Tongue (tissue), 2 donors: ENCODE data around the gene LPP. TPM values are rescaled to one million over a fixed set of nuclear protein-coding genes. Genes with fewer than 3 reads are reported as not detected.
"Not testable (repeated sequence)": the region's sequence is repeated elsewhere in the genome, so short reads cannot be mapped to it uniquely, and the experiment has no call there.

Experiments used
- DNase-seq: peaks from one replicate; pipeline ENCODE4 v3.0.0-alpha.2; 2015
- total RNA-seq: library from RNA; depleted of rRNA; stranded (reverse); fragments of >200 nt; gene quantifications from one replicate; pipeline ENCODE4 v1.2.3, GENCODE V29; 2014

The LPP gene
- total RNA-seq, 1 donor from 2014 or later = 59.4 TPM

DNA sequence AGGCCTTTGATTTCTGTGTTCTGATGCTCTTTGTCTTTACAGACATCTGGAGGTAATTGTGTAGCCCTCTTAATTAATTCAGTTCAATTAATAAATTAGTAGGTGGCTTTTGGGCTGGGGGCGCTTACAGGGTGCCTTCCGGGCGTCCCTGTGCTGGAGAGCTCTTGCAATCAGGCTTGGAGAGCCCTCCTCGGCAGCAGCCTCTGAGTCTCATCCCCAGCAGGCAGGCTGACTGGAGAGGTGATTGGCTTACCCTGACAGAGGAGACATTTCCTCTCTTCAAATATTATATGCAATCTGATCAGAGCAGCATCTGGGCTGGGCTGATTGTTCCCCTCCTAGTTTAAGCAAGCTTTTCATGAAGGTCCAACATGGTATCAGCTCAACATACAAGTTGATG lies 250.7 kb downstream of the LPP start:
- no peak for DNase-seq

DNA sequence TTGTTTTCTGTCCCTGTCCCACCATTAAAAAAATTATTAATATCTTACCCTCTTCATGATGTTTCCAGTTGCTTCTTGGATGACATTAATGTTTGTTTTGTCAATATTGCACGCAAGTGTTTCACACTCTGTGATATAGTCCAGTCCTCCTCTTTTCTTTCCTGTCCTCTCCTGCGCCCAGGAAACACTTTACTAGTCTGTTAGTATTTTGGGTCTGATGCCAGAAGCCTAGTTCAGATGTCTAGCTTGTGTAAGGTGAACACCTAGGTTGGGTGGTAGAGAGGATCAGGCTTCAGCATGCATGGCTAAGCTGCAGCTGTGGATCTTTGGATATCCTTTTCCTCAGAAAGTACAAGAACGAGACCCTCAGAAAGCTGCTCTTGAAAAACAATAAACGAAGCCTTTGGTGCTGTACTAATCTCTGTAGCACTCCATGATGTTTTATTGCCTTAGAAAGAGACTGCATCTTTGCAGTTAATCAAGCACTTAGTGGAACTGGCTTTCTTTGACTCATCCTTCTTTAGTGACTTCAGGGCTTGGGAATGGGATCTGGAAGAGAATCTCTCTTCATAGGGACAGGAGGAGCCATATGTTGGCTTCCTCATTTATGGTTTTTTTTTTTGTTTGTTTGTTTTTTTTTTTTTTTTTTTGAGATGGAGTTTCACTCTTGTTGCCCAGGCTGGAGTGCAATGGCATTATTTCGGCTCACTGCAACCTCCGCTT lies 253.4 kb downstream of the LPP start:
- no peak for DNase-seq

GRCh38 chr3:188408831-188409230 lies 254.9 kb downstream of the LPP start:
- no peak for DNase-seq

DNA sequence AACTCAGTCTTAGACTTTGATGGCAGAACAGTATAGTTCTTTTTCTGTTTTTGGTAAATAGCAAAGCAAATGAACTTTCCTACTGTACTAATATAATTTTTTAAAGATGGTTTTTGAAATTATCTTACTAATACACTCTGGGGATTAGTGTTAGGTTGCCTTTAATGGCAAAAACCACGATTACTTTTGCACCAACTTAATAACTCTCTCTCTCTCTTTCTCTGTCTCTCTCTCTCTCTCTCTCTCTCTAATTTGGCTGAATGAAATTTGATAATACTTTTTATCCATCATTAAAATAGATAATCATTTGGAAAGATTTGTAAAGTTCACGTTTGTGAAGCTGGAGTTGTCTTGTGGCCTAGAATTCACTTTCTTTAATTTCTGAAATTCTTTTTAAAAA lies 257.8 kb downstream of the LPP start:
- no peak for DNase-seq

DNA sequence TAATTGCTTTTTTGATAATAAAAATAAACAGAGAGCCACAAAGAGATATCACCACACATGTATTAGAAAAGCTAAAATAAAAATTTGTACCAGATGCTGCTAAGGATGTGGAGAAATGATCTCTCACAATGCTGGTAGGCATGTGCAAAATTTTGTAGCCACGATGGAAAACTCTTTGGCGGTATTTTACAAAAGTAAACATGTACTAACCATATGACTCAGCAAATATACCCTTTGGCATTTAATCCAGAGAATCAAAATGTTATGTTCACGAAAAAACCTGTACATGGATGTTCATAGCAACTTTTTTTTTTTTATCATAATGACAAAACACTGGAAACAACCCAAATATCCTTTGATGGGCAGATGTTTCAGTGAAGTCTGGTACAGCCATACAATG lies 261.2 kb downstream of the LPP start:
- DNase-seq = no peak

GRCh38 chr3:188416041-188416440 lies 262.1 kb downstream of the LPP start:
- DNase-seq = no peak

DNA sequence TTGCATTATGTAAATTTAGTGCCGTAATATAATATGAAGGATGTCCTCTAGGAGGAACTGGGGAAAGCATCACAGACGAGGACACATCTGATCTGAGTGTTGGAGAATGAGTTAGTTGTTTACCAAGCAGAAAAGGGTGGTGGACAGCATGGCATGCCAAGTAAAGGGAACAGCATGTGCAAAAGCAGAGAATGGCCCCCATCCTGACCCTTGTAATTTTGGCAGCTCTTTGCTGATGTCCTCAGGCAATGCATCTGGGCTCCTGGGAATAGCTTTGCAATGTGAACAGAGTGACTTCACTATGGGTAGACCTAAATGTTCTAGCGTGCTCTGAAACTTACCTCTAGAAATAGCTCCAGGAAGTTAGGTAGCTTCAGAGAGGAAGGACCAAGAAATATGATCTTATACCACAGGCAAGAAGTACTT lies 263.3 kb downstream of the LPP start:
- no peak for DNase-seq

DNA sequence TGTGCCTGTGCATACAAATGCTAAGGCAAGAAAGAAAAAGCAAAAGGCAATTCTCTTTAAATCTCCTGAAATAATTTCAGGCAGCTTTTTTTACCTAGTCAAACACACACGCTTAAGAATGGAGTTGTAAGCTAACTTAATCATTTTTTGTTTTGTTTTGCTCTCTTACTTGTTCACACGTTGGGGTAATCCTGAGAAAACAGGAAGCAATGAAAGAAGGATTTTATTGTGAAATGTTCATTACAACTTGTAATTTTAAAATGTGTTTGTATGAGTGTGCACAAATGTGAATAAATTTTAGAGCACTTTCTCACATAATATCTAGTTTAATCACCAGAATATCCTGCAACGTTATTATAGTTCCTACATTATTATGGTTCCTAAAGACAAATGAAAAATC lies 263.8 kb downstream of the LPP start:
- no peak for DNase-seq

DNA sequence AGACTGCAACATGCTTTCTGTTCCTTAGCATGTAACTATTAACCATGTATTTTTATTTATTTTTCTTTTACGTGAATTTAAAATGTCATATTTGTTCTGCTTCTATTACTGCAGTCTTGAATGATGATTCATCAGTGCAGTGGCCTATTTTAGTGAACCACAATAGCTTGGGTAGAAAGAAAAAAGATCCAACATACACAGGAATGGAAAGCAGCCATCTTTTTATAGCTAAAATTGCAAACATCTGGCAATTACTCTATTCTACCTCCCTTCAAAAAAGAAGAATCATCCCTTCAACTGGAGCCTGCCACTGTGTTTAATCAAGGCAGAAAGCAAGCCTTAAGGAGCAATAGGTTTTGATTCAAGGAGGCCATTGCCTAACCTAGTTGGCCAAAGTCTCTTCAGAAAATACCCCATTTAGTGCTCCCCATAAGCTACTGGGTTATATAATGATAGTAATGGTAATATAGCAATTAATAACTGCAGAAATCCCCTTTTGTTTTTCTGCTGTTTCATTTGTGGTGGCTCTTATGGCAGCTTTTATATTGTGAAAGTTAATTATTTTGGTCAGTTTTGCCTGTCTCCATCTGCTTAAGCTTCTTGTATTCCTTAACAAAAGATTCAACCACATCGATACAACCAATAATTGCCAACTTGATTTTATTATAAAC lies 267.3 kb downstream of the LPP start:
- DNase-seq = peak; percentile 38

GRCh38 chr3:188421836-188422540 lies 268.0 kb downstream of the LPP start:
- no peak for DNase-seq

GRCh38 chr3:188427981-188428380 lies 274.0 kb downstream of the LPP start:
- not testable (repeated sequence) for DNase-seq

DNA sequence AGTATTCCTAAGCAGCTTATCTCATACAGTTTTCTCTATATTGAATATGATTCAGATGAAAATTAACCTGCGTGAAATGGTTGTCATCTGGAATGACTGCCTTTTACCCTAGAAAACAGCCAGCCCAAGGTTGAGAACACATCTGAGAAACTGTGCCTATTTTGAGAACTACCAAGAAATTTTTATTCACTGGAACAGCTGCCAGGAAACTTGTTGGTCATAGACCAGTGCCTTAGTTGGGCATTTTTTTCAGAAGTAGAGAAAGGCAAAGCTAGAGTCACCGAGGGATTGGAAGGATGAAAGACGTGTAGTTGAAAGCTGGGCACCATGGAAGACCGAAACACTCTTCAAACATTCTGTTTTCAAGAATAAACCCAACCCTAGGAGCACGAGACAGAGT lies 277.1 kb downstream of the LPP start:
- DNase-seq = no peak

GRCh38 chr3:188431553-188431952 lies 277.6 kb downstream of the LPP start:
- no peak for DNase-seq

DNA sequence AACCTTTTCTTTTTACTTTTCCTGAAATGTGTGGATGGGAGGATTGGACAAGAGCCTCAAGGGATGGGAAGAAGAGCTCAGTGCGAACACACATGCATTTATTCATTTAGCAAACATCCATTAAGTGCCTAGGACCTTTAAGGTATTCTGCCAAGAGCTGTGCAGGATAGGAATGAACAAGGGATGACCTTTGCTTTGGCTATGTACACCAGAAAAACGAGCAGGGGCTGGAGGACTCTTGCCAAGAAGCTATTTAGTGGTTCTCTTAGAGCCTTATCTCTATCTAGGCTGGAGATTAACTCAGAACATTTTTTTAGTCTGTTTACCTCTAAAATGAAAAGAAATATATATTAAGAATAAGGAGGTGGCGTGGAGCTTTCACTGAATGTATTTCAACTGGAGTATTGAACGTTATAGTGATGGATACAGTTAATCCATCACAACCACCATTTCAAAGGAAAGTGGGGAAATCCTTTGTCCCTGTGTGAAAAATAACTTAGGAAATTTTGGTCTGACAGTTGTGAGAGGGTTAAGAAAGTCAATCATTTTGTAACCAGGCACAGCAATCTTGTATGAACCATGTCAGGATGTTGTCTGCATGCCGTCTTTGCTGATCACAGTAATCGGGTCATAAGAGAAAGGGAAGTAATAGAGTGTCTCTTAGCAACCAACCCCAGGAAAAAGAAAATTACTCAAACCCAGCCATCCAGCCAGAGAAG lies 279.0 kb downstream of the LPP start:
- DNase-seq = no peak

DNA sequence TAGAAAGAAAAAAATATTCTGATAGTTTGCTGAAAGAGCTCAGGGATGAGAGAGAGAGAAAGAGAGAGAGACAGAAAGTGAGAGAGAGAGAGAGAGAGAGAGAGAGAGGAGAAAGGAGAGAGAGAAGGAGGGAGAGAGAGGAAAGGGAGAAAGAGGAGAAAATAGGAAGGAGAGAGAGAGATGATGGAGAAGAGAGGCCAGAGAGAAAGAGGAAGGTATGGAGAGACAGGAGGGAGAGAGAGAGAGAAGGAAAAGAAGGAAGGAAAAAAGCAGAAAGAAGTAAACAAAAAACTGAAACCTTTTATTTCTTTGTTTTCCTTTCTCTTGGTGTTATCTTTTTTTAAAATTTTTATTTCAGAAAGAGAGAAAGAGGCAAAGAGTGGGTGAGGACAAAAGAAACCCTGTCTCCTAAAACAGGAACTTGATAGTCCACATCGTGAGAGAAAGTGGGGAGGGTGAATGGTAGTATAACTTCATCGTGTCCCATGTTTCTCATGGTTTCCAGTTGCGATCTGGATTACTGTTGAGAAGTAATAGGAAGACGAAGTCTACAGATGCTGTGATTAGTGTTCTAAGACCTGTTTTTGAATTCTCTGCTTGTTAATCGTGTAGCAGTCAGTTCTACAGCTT lies 279.7 kb downstream of the LPP start:
- DNase-seq = no peak

DNA sequence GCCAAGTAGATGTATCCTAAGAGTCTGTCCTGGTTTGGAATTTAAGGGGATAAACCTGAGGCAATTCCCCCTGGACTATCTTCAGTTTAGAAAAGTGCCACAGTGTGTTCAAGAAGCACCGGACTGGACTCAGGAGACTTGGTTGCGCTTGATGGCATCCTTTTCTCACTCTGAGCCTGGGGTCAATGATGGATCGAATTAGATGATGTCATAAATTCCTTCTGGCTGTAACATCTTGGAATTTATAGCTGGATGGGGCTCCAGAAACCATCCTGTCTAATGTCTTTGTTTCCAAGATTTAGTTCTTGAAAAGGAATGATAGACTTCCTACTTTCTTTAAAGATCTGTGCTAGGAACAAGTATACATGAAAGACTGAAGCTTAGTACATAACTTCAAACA lies 280.6 kb downstream of the LPP start:
- no peak for DNase-seq

- no peak for DNase-seq
These were observed 281.3 kb downstream of the LPP start for GRCh38 chr3:188435266-188435665.

- DNase-seq = no peak
These were observed 284.0 kb downstream of the LPP start for GRCh38 chr3:188437926-188438325.

DNA sequence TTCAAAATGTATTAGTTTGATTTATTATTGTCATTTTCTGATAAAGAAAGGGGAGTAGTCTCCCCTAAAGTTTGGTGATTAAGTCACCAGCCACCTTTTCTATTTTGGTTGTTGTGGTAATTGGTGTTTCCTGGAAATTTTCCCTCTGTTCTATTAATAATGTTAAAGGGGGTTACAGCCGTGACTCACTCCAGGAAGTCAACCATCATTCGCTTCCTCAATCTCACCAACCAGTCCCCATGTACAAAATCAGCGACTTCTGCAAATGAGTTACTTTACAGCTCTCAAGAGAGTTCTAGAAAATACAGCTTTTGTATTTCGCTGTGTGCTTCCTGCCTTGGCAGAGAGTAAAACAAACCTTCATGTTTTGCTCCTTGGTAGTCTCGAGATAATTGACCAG lies 285.1 kb downstream of the LPP start:
- DNase-seq = no peak

GRCh38 chr3:188440340-188440972 lies 286.5 kb downstream of the LPP start:
- no peak for DNase-seq

DNA sequence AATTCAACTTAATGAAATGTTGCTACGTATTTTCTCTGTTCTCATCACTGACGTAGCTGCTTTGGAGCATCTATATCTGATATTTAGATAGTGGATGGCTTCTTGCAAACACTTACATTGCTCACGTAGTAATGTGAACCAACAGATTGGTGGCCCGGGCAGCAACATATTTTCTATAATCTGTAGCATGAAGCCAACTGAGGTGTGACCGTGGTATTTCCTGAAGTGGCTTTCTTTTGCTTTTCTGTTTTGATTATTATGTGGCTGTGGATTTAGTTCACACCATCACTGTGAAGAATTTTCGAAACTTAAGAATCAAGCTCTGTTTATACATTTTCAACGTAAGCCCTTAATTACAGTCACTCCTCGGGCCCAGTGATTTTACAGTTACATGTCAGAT lies 288.5 kb downstream of the LPP start:
- no peak for DNase-seq

- DNase-seq = not testable (repeated sequence)
These were observed 291.2 kb downstream of the LPP start for GRCh38 chr3:188445175-188445574.
